Keratinocyte (primary cell): ENCODE data around the gene CFAP73. TPM values are rescaled to one million over a fixed set of nuclear protein-coding genes. Genes with fewer than 3 reads are reported as not detected.
"Not testable (repeated sequence)": the region's sequence is repeated elsewhere in the genome, so short reads cannot be mapped to it uniquely, and the experiment has no call there.

Experiments used
- DNase-seq: peaks from one replicate; pipeline ENCODE4 v3.0.0-alpha.2; 2011; ENCODE audit warnings: low read depth, missing footprints, low spot score
- FAIRE-seq: peaks from 2 replicates; lab custom pipeline; 2011; peaks lifted over from hg19 to GRCh38; lab: Jason Lieb, UNC
- H2AFZ ChIP-seq: 2 replicates; pipeline ENCODE4 v1.6.0; 2012; ENCODE audit warnings: low read length, control low read depth, inconsistent platforms; ENCODE audit not compliant: control insufficient read depth
- H3K27ac ChIP-seq: 2 replicates; pipeline ENCODE4 v1.5.1; 2011; ENCODE audit warnings: low read length; ENCODE audit not compliant: control insufficient read depth, insufficient read depth
- H3K27me3 ChIP-seq: 3 replicates; pipeline ENCODE4 v1.6.0; 2011; ENCODE audit warnings: low read length; ENCODE audit not compliant: control insufficient read depth, insufficient read depth; ENCODE audit errors: extremely low read depth
- H3K36me3 ChIP-seq, 2 experiments: 2 replicates in 1 of 2; 3 replicates in 1 of 2; pipeline ENCODE4 v1.5.1; 2011; ENCODE audit warnings: low read length in 2 of 2, mild to moderate bottlenecking in 1 of 2; ENCODE audit not compliant: control insufficient read depth in 2 of 2, insufficient read depth in 2 of 2; ENCODE audit errors: extremely low read depth in 1 of 2
- H3K4me1 ChIP-seq: 3 replicates; pipeline ENCODE4 v1.5.1; 2011; ENCODE audit warnings: low read length; ENCODE audit not compliant: control insufficient read depth, insufficient read depth; ENCODE audit errors: extremely low read depth
- H3K4me2 ChIP-seq: 3 replicates; pipeline ENCODE4 v1.6.0; 2011; ENCODE audit warnings: low read depth, low read length; ENCODE audit not compliant: control insufficient read depth, insufficient read depth; ENCODE audit errors: extremely low read depth
- H3K4me3 ChIP-seq, 3 experiments: fragments of 200-600 bp in 1 of 3; sonication (generic) in 1 of 3; 2 replicates in 2 of 3; 3 replicates in 1 of 3; pipeline ENCODE4 v1.5.1; 2011 to 2016; ENCODE audit warnings: low read length in 3 of 3, mild to moderate bottlenecking in 3 of 3, control low read depth in 2 of 3, inconsistent platforms in 1 of 3, low read depth in 1 of 3, mixed read lengths in 1 of 3, mixed run types in 1 of 3, moderate library complexity in 1 of 3; ENCODE audit not compliant: control insufficient read depth in 2 of 3, insufficient read depth in 2 of 3; ENCODE audit errors: extremely low read depth in 1 of 3
- H3K79me2 ChIP-seq: 2 replicates; pipeline ENCODE4 v1.6.0; 2012; ENCODE audit warnings: low read length; ENCODE audit not compliant: control insufficient read depth, insufficient read depth
- H3K9ac ChIP-seq: 3 replicates; pipeline ENCODE4 v1.6.0; 2011; ENCODE audit warnings: low read length; ENCODE audit not compliant: control insufficient read depth, insufficient read depth; ENCODE audit errors: extremely low read depth
- H3K9me1 ChIP-seq: 3 replicates; pipeline ENCODE4 v1.6.0; 2011; ENCODE audit warnings: low read length; ENCODE audit not compliant: control insufficient read depth, insufficient read depth; ENCODE audit errors: extremely low read depth
- H3K9me3 ChIP-seq: 2 replicates; pipeline ENCODE4 v1.5.1; 2012; ENCODE audit warnings: low read depth, low read length; ENCODE audit not compliant: control insufficient read depth
- H4K20me1 ChIP-seq: 3 replicates; pipeline ENCODE4 v1.6.0; 2011; ENCODE audit warnings: low read length; ENCODE audit not compliant: control insufficient read depth, insufficient read depth; ENCODE audit errors: extremely low read depth
- EZH2 ChIP-seq: IDR thresholded peaks from one replicate; pipeline ENCODE4 v1.6.1; 2012; ENCODE audit warnings: inconsistent platforms, mild to moderate bottlenecking, low read length, moderate library complexity
- dilution Hi-C: fragments of 300-500 bp; cut with MboI; formaldehyde crosslinking; loops from one replicate; pipeline ENCODE4 v1.7.0; 2020; ENCODE audit warnings: low sequenced_read_pairs; ENCODE audit not compliant: extremely low pct_ligation_motif_present
- polyA plus RNA-seq, 5 experiments: library from polyadenylated mRNA; depleted of rRNA in 3 of 5; stranded (reverse) in 3 of 5; stranded (forward) in 1 of 5; unstranded in 1 of 5; fragments of >200 nt; gene quantifications; 1 replicate in 1 of 5; 2 replicates in 3 of 5; 3 replicates in 1 of 5; pipeline versions ENCODE4 v1.2.1 to v1.2.3, GENCODE V29; 2011 to 2012; ENCODE audit warnings: missing spikeins in 2 of 5, low read depth in 1 of 5, low replicate concordance in 1 of 5
- TF ChIP-seq, protein P1 (sequence below), 3 experiments: IDR thresholded peaks in 1 of 3; conservative IDR thresholded peaks in 1 of 3; optimal IDR thresholded peaks in 1 of 3; 2 replicates in 2 of 3; 3 replicates in 1 of 3; pipeline versions ENCODE3 to v1.5.1; 2011; ENCODE audit warnings: low read length in 3 of 3, mild to moderate bottlenecking in 3 of 3, moderate library complexity in 2 of 3, control low read depth in 1 of 3, inconsistent platforms in 1 of 3; ENCODE audit not compliant: insufficient read depth in 2 of 3; ENCODE audit errors: extremely low read depth in 1 of 3

CFAP73 gene
- polyA plus RNA-seq, 1 donor (not counting 4 experiments of a cell fraction or from before 2014, with no cell fraction given) = not detected

- Histone ChIP-seq H4K20me1 (no peaks in the 10 kb centered on the region), H2AFZ (no peak overlapping the region), H3K4me2 (no peak overlapping the region), H3K27me3 (peaks cover 19% of the 10 kb centered on the region), H3K4me1 (no peaks in the 10 kb centered on the region), H3K36me3 (no peaks in the 10 kb centered on the region), H3K9ac (no peak overlapping the region), H3K9me1 (no peaks in the 10 kb centered on the region), H3K27ac (no peak overlapping the region), H3K79me2 (no peaks in the 10 kb centered on the region), H3K9me3 (no peaks in the 10 kb centered on the region), H3K4me3 (no peak overlapping the region)
- TF ChIP-seq, protein P1, sequence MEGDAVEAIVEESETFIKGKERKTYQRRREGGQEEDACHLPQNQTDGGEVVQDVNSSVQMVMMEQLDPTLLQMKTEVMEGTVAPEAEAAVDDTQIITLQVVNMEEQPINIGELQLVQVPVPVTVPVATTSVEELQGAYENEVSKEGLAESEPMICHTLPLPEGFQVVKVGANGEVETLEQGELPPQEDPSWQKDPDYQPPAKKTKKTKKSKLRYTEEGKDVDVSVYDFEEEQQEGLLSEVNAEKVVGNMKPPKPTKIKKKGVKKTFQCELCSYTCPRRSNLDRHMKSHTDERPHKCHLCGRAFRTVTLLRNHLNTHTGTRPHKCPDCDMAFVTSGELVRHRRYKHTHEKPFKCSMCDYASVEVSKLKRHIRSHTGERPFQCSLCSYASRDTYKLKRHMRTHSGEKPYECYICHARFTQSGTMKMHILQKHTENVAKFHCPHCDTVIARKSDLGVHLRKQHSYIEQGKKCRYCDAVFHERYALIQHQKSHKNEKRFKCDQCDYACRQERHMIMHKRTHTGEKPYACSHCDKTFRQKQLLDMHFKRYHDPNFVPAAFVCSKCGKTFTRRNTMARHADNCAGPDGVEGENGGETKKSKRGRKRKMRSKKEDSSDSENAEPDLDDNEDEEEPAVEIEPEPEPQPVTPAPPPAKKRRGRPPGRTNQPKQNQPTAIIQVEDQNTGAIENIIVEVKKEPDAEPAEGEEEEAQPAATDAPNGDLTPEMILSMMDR (optimal IDR thresholded peaks at IDR 0.05 in 1 of 3, IDR thresholded peaks at IDR 0.05 in 1 of 3, conservative IDR thresholded peaks at IDR 0.05 in 1 of 3; ENCODE audit: extremely low read depth in 1 of 3, insufficient read depth in 2 of 3, low read length in 3 of 3) = no peak
- no peak for TF ChIP-seq EZH2
- dilution Hi-C loops = no loop called here
- FAIRE-seq (no peak), DNase-seq (no peak)
Measured at GRCh38 chr12:113138826-113139225, 10.7 kb upstream of the CFAP73 start.

- H2AFZ ChIP-seq = no peak overlapping the region
- no peaks in the 10 kb centered on the region for H3K9me1 ChIP-seq
- dilution Hi-C loops = no loop called here
- H3K36me3 ChIP-seq = no peaks in the 10 kb centered on the region
- no peak for TF ChIP-seq EZH2
- TF ChIP-seq, protein P1 (optimal IDR thresholded peaks at IDR 0.05 in 1 of 3, IDR thresholded peaks at IDR 0.05 in 1 of 3, conservative IDR thresholded peaks at IDR 0.05 in 1 of 3; ENCODE audit: extremely low read depth in 1 of 3, insufficient read depth in 2 of 3, low read length in 3 of 3) = no peak
- no peaks in the 10 kb centered on the region for H3K9me3 ChIP-seq
- peaks cover 10% of the 10 kb centered on the region for H3K27me3 ChIP-seq
- H3K4me1 ChIP-seq = no peaks in the 10 kb centered on the region
- no peak for FAIRE-seq
- H3K4me2 ChIP-seq = no peak overlapping the region
- H3K9ac ChIP-seq = no peak overlapping the region
- no peaks in the 10 kb centered on the region for H3K79me2 ChIP-seq
- no peak for DNase-seq
- no peak overlapping the region for H3K4me3 ChIP-seq
- H3K27ac ChIP-seq = no peak overlapping the region
- no peaks in the 10 kb centered on the region for H4K20me1 ChIP-seq
Measured at GRCh38 chr12:113140706-113141105, 8.8 kb upstream of the CFAP73 start.

DNA sequence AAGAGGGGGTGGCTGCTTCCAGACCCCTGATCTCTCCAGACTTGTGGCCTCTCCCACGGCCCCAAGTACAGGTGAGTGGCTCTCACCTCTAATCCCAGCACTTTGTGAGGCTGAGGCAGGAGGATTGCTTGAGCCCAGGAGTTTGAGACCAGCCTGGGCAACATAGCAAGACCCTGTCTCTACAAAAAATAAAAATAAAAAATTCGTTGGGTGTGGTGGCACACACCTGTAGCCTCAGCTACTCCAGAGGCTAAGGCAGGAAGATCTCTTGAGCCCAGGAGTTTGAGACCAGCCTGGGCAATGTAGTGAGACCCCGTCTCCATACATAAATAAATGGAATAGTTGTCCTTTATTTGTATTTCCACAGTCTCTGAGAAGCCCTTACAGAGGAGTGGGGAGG is 7.8 kb upstream of the CFAP73 start:
- H4K20me1 ChIP-seq, FAIRE-seq, H3K27ac ChIP-seq, DNase-seq, H3K4me3 ChIP-seq, H3K4me2 ChIP-seq, H3K9me3 ChIP-seq, H3K79me2 ChIP-seq, H3K27me3 ChIP-seq, H3K4me1 ChIP-seq, H3K9me1 ChIP-seq, H2AFZ ChIP-seq, dilution Hi-C loops, H3K36me3 ChIP-seq, H3K9ac ChIP-seq: not testable (repeated sequence)
